OCI-LY7 (cell line): ENCODE data around the gene CD93.

Experiments used
- EZH2phosphoT487 ChIP-seq: fragments of 200-600 bp; sonication (generic); IDR thresholded peaks from 2 replicates; pipeline ENCODE4 v1.6.1; 2018; ENCODE audit warnings: low read depth, borderline replicate concordance, mild to moderate bottlenecking, mixed run types, antibody characterized with exemption, low read length, moderate library complexity, mixed read lengths
- TF ChIP-seq, protein P1 (sequence below): fragments of 200-600 bp; sonication (generic); conservative IDR thresholded peaks from 2 replicates; pipeline ENCODE4 v1.5.1; 2014; ENCODE audit warnings: mild to moderate bottlenecking, antibody characterized with exemption, low read length, moderate library complexity, mixed read lengths

GRCh38 chr20:23129891-23130621 is 43.9 kb upstream of the CD93 start:
- TF ChIP-seq, protein P1, sequence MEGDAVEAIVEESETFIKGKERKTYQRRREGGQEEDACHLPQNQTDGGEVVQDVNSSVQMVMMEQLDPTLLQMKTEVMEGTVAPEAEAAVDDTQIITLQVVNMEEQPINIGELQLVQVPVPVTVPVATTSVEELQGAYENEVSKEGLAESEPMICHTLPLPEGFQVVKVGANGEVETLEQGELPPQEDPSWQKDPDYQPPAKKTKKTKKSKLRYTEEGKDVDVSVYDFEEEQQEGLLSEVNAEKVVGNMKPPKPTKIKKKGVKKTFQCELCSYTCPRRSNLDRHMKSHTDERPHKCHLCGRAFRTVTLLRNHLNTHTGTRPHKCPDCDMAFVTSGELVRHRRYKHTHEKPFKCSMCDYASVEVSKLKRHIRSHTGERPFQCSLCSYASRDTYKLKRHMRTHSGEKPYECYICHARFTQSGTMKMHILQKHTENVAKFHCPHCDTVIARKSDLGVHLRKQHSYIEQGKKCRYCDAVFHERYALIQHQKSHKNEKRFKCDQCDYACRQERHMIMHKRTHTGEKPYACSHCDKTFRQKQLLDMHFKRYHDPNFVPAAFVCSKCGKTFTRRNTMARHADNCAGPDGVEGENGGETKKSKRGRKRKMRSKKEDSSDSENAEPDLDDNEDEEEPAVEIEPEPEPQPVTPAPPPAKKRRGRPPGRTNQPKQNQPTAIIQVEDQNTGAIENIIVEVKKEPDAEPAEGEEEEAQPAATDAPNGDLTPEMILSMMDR: no peak
- TF ChIP-seq EZH2phosphoT487: no peak
